Right atrium auricular region (tissue), 2 donors: Measurements from ENCODE around the gene OSBPL8. TPM values are rescaled to one million over a fixed set of nuclear protein-coding genes. Genes with fewer than 3 reads are reported as not detected.
"Not testable (repeated sequence)": the region's sequence is repeated elsewhere in the genome, so short reads cannot be mapped to it uniquely, and the experiment has no call there.

Experiments
- DNase-seq: peaks from one replicate; pipeline ENCODE4 v3.0.0-alpha.2; 2019; ENCODE audit warnings: low spot score
- H3K27ac ChIP-seq, 2 donors: fragments of 200-600 bp; sonication (generic); 1 replicate in 1 of 2; 2 replicates in 1 of 2; pipeline ENCODE4 v1.5.1; 2016 to 2019
- H3K27me3 ChIP-seq, 2 donors: fragments of 200-600 bp; sonication (generic); one replicate each; pipeline versions ENCODE4 v1.5.1 to v1.6.0; 2017 to 2019
- H3K36me3 ChIP-seq: fragments of 200-600 bp; sonication (generic); one replicate; pipeline ENCODE4 v1.5.1; 2016
- H3K4me1 ChIP-seq, 2 donors: fragments of 200-600 bp; sonication (generic); one replicate each; pipeline versions ENCODE4 v1.5.1 to v1.6.0; 2017 to 2019
- H3K4me3 ChIP-seq, 2 donors: fragments of 200-600 bp; sonication (generic); 1 replicate in 1 of 2; 2 replicates in 1 of 2; pipeline ENCODE4 v1.5.1; 2017 to 2019; ENCODE audit warnings: mild to moderate bottlenecking in 1 of 2, moderate library complexity in 1 of 2
- H3K9me3 ChIP-seq, 2 donors: fragments of 200-600 bp; sonication (generic); one replicate each; pipeline ENCODE4 v1.5.1; 2019
- total RNA-seq, 2 donors: library from RNA; depleted of rRNA; stranded (reverse); fragments of >200 nt; gene quantifications; one replicate each; pipeline ENCODE4 v1.1.0, GENCODE V29; 2016
- TF ChIP-seq, protein P1 (sequence below), 2 donors: fragments of 200-600 bp; sonication (generic); IDR thresholded peaks; one replicate each; pipeline ENCODE4 v1.5.1; 2019; ENCODE audit warnings: antibody characterized with exemption in 2 of 2

Gene OSBPL8
- total RNA-seq, 2 donors from 2014 or later: 19.7 to 23.7 TPM

- H3K9me3 ChIP-seq: no peaks in the 10 kb centered on the region
- H3K4me3 ChIP-seq: no peak overlapping the region
- H3K27ac ChIP-seq: no peak overlapping the region
- H3K4me1 ChIP-seq: no peaks in the 10 kb centered on the region
- no peaks in the 10 kb centered on the region for H3K36me3 ChIP-seq
- TF ChIP-seq, protein P1, sequence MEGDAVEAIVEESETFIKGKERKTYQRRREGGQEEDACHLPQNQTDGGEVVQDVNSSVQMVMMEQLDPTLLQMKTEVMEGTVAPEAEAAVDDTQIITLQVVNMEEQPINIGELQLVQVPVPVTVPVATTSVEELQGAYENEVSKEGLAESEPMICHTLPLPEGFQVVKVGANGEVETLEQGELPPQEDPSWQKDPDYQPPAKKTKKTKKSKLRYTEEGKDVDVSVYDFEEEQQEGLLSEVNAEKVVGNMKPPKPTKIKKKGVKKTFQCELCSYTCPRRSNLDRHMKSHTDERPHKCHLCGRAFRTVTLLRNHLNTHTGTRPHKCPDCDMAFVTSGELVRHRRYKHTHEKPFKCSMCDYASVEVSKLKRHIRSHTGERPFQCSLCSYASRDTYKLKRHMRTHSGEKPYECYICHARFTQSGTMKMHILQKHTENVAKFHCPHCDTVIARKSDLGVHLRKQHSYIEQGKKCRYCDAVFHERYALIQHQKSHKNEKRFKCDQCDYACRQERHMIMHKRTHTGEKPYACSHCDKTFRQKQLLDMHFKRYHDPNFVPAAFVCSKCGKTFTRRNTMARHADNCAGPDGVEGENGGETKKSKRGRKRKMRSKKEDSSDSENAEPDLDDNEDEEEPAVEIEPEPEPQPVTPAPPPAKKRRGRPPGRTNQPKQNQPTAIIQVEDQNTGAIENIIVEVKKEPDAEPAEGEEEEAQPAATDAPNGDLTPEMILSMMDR (IDR thresholded peaks at IDR 0.05): no peak
- no peak for DNase-seq
- no peaks in the 10 kb centered on the region for H3K27me3 ChIP-seq
Measured at GRCh38 chr12:76520348-76520747, 39.2 kb downstream of the OSBPL8 start.

GRCh38 chr12:76519538-76519937 lies 40.0 kb downstream of the OSBPL8 start:
- no peaks in the 10 kb centered on the region for H3K27me3 ChIP-seq
- H3K4me1 ChIP-seq: no peaks in the 10 kb centered on the region
- TF ChIP-seq, protein P1 (IDR thresholded peaks at IDR 0.05): no peak
- no peak overlapping the region for H3K27ac ChIP-seq
- DNase-seq: no peak
- H3K9me3 ChIP-seq: no peaks in the 10 kb centered on the region
- no peak overlapping the region for H3K4me3 ChIP-seq
- no peaks in the 10 kb centered on the region for H3K36me3 ChIP-seq

GRCh38 chr12:76518699-76519098 lies 40.9 kb downstream of the OSBPL8 start:
- H3K4me1 ChIP-seq: no peaks in the 10 kb centered on the region
- no peaks in the 10 kb centered on the region for H3K9me3 ChIP-seq
- no peaks in the 10 kb centered on the region for H3K27me3 ChIP-seq
- H3K4me3 ChIP-seq: no peak overlapping the region
- H3K27ac ChIP-seq: no peak overlapping the region
- no peak for DNase-seq
- H3K36me3 ChIP-seq: no peaks in the 10 kb centered on the region
- TF ChIP-seq, protein P1 (IDR thresholded peaks at IDR 0.05): no peak

- H3K27me3 ChIP-seq: no peaks in the 10 kb centered on the region
- no peaks in the 10 kb centered on the region for H3K4me1 ChIP-seq
- H3K36me3 ChIP-seq: no peaks in the 10 kb centered on the region
- TF ChIP-seq, protein P1 (IDR thresholded peaks at IDR 0.05): no peak
- no peak overlapping the region for H3K4me3 ChIP-seq
- no peak for DNase-seq
- H3K27ac ChIP-seq: no peak overlapping the region
- no peaks in the 10 kb centered on the region for H3K9me3 ChIP-seq
Measured at GRCh38 chr12:76515271-76515670, 44.3 kb downstream of the OSBPL8 start.

DNA sequence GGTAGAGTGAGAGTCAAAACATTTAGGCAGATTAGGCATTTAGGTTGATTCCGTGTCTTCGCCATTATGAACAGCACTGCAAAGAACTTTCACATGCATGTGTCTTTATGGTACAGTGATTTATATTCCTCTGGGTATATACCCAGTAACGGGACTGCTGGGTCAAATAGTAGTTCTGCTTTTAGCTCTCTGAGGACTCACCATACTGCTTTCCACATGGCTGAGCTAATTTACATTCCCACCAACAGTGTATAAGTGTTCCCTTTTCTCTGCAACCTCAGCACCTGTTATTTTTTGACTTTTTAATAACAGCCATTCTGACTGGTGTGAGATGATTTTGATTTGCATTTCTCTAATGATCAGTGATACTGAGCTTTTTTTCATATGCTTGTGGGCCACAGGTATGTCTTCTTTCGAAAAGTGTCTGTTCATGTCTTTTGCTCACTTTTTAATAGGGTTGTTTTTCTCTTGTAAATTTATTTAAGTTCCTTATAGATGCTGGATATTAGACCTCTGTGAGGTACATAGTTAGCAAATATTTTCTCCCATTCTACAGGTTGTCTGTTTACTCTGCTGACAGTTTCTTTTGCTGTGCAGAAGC lies 48.4 kb downstream of the OSBPL8 start:
- not testable (repeated sequence) for H3K4me3 ChIP-seq, H3K27ac ChIP-seq, H3K27me3 ChIP-seq, H3K4me1 ChIP-seq, H3K9me3 ChIP-seq, H3K36me3 ChIP-seq, DNase-seq

- Histone ChIP-seq H3K27ac (no peak overlapping the region), H3K27me3 (no peaks in the 10 kb centered on the region), H3K36me3 (no peaks in the 10 kb centered on the region), H3K9me3 (no peaks in the 10 kb centered on the region), H3K4me1 (no peaks in the 10 kb centered on the region), H3K4me3 (no peak overlapping the region)
- TF ChIP-seq, protein P1 (IDR thresholded peaks at IDR 0.05): no peak
- no peak for DNase-seq
Measured at GRCh38 chr12:76508128-76508980, 51.2 kb downstream of the OSBPL8 start.
